GM10248 (cell line): ENCODE measurements around the gene BANF2.

ENCODE experiments used
- CTCF ChIA-PET: fragments of 300-600 bp; sonication (Branson Sonifier 250); formaldehyde crosslinking; extraction: SDS; loops from one replicate; lab custom pipeline; 2021; ENCODE audit warnings: antibody characterized with exemption; lab: Yijun Ruan, JAX
- POLR2A ChIA-PET: fragments of 350-650 bp; sonication (Branson Sonifier 250); formaldehyde crosslinking; extraction: SDS; loops from one replicate; lab custom pipeline; 2020; ENCODE audit warnings: antibody characterized with exemption; lab: Yijun Ruan, JAX
- DNase-seq: peaks from one replicate; pipeline ENCODE4 v3.0.0; 2012; ENCODE audit errors: extremely low spot score
- TF ChIP-seq, protein P1 (sequence below): IDR thresholded peaks from 2 replicates; pipeline ENCODE4 v1.5.1; 2012; ENCODE audit warnings: mild to moderate bottlenecking, low read depth; ENCODE audit errors: extremely low read depth, missing control alignments, control extremely low read depth

Gene BANF2

DNA sequence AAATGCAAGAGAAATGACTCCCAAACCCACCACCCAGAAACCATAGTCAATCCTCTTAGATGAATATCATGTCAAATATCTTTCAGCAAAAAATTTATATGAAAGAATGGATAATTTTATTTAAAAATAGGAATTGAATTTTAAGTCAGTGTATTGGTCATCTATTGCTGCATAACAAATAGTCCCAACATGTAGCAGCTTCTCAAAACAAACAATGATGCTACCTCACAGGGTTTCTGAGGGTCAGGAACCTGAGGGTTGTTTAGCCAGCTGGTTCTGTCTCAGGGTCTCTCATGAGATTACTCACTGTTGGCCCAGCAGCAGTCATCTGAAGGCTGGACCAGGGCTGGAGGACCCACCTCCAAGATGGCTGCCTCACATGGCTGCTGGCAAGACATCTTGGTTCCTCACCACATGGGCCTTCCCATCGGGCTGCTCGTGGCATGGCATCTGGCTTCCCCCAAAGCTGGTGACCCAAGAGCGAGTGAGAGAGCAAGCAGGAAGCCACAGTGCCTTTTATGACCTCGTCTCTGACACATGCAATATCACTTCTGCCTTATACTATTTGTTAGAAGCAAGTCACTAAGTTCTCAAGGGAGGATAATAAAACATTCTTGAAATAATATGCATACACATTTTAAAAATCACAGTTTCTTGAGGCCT lies 36.3 kb downstream of the BANF2 start:
- DNase-seq = no peak
- ChIA-PET POLR2A (no interaction called here), CTCF (no interaction called here)
- TF ChIP-seq, protein P1, sequence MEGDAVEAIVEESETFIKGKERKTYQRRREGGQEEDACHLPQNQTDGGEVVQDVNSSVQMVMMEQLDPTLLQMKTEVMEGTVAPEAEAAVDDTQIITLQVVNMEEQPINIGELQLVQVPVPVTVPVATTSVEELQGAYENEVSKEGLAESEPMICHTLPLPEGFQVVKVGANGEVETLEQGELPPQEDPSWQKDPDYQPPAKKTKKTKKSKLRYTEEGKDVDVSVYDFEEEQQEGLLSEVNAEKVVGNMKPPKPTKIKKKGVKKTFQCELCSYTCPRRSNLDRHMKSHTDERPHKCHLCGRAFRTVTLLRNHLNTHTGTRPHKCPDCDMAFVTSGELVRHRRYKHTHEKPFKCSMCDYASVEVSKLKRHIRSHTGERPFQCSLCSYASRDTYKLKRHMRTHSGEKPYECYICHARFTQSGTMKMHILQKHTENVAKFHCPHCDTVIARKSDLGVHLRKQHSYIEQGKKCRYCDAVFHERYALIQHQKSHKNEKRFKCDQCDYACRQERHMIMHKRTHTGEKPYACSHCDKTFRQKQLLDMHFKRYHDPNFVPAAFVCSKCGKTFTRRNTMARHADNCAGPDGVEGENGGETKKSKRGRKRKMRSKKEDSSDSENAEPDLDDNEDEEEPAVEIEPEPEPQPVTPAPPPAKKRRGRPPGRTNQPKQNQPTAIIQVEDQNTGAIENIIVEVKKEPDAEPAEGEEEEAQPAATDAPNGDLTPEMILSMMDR = no peak

DNA sequence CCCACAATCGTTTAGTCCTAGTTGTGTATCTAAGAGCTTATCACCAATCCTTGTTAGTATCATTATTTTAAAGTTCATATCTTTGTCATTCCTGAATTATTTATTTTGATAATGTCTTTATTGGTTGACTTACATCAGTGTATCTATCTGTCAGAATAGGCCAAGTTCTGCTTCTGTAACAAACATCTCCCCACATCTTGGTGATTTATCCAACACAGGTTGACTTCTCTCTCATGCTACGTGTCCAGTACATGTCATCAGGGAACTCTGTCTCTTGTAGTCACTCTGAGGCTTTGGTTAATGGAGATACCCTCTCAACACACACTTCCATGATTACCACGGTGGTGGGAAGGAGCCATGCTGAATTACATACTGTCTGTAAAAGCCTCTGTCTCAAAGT lies 38.4 kb downstream of the BANF2 start:
- no peak for DNase-seq
- CTCF ChIA-PET = interaction anchor here (0.9 kb wide), 1 partner anchor 10 kb away, joined by 3 read pairs; no protein-coding TSS in a partner anchor
- TF ChIP-seq, protein P1 = no peak
- POLR2A ChIA-PET = no interaction called here

DNA sequence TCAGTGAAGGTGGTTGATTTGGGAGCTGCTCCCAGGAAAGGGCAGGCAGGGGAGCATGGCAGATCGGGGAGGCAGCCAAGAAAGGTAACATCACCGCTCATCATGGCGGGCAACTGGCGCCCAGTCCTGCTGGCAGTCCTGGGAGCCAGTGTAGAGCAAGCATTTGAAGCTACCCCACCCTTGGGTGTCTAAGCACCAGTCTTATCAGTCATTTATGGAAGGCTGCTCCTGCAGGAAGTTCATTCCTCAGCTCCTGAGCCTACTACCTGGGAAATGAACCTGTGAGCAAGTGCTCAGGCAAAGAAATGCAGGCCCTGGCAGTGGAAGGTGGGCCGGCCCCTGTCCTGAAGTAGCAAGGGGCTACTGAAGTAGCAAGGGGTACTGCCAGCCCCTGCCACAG lies 41.5 kb downstream of the BANF2 start:
- no peak for DNase-seq
- ChIA-PET POLR2A (no interaction called here), CTCF (no interaction called here)
- TF ChIP-seq, protein P1 = no peak

DNA sequence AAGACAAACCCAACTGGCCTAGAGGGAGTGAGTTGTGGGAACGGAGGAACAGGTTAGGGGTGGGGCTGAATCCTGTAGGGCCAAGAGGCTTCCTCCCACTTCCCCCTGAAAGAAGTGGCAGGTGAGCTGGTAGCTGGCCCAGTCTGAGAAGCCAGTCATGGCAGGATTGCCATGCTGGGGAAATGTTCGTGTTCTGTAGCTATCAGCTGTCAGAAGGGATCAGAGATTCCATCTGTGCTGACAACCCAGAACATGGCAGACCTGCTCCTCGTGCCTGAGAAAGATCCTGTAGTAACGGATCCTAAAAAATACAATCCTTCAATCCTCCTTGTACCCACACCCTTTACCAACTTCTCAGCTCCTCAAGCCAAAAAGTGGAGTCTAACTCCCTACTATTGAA lies 43.0 kb downstream of the BANF2 start:
- TF ChIP-seq, protein P1 = no peak
- DNase-seq = no peak
- CTCF ChIA-PET = interaction anchor here (1.0 to 1.3 kb wide), 3 partner anchors 9 to 13 kb away, joined by 3 to 4 read pairs (median 3); no protein-coding TSS in a partner anchor
- POLR2A ChIA-PET = no interaction called here

DNA sequence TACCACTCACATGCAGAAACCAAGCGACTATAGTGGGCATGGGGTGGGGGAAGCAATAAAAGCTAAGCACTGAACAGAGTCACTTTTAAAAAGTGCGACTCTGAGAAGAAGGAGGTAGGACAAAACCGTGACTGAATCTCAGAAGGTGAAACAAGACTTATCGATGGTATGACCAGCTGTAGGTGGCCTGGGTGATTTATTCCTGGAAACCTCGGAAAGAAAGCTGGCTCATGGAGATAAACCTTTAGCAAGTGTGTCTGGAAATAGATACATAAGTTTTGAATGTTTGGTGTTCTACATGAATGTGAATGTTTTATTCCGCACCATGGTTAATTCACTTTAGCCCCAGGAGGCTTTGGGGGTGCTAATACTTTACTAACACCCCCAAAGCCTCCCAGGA lies 43.9 kb downstream of the BANF2 start:
- ChIA-PET POLR2A (no interaction called here), CTCF (interaction anchor here (1.3 kb wide), 1 partner anchor 10 kb away, joined by 3 read pairs; no protein-coding TSS in a partner anchor)
- TF ChIP-seq, protein P1 = no peak
- no peak for DNase-seq

DNA sequence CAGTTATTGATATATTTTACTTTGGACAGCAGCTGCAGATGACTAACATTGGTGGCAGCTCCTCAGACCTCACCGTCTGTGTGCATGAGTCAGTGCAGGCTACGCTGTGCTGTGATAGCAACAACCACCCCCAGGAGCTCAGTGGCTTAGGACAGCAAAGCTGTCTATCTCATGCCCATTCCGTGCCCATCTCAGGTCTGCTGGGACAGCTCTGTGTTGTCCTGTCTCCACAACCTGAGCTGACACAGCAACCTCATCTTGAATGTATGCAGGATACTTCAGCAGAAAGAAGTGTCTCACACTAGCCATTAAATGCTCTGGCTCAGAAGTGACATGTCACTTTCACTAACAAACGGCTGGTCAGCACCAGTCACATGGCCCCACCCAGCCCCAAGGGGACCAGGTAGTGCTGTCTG lies 47.7 kb downstream of the BANF2 start:
- TF ChIP-seq, protein P1 = no peak
- DNase-seq = no peak
- ChIA-PET CTCF (interaction anchor here (0.9 to 1.0 kb wide), 2 partner anchors 29 to 30 kb away, joined by 3 read pairs; no protein-coding TSS in a partner anchor), POLR2A (no interaction called here)
